Stimulated activated CD8-positive, alpha-beta memory T cell treated with anti-CD3 and anti-CD28 coated beads, Interleukin-7, amount 100 ng/mL, for 48 hours (primary cell): ENCODE measurements around the gene ZCWPW1.
A peak's percentile ranks its signal among the peaks of the same experiment; 100 is the strongest.
"Not testable (repeated sequence)": the region's sequence is repeated elsewhere in the genome, so short reads cannot be mapped to it uniquely, and the experiment has no call there.

ENCODE experiments used
- DNase-seq, 2 donors: peaks; one replicate each; pipeline ENCODE4 v3.0.0-alpha.2; 2020; ENCODE audit warnings: low read depth in 1 of 2; ENCODE audit errors: extremely low read depth in 1 of 2

ZCWPW1 gene

DNA sequence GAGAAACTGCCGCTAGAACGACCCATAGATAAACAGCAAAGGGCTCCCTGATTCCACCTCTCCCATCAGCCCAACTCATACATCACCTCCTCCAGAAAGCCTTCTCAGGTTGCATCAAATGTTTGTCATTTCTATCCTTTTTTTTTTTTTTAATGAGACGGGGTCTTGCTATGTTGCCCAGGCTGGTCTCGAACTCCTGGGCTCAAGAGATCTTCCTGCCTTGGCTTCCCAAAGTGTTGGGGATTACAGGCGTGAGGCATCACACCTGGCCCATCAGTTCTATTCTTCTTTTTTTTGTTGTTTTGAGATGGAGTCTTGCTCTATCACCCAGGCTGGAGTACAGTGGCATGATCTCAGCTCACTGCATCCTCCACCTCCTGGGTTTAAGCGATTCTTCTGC is 28.5 kb upstream of the ZCWPW1 start:
- DNase-seq: no peak

DNA sequence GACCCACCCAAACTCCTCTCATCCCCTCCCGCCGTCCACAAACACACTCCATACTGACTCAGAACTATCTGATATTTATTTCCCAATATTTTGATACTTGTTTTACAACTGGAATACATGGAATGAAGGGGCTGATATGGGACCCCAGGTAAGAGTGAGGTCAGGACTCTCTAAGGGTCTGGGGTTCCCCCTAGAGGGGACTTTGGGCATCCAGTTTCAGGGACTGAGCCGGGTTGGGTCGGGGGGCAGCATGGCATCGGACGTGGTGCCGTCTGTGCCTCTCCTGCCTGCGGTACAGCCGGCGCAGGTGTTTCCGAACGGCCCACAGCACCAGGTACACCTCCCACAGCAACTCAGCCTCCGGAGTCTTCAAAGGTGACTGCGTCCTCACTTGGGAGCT is 28.1 kb upstream of the ZCWPW1 start:
- DNase-seq: no peak

DNA sequence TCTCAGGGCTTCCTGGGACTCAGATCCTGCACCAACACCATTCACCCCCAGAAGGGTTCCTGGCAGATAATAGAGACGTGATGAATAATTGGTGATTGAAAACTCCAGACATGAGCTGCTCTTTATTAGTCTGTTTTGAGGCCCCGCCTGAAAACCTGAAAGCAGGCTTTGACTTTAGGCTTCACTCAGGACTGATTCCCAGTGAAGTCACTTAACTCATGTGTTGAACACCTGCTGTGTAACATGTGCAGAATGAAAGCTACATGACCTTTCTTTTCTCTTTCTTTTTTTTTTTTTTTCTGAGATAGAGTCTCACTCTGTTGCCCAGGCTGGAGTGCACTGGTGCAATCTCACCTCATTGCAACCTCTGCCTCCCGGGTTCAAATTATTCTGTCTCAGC is 26.7 kb upstream of the ZCWPW1 start:
- DNase-seq: no peak

DNA sequence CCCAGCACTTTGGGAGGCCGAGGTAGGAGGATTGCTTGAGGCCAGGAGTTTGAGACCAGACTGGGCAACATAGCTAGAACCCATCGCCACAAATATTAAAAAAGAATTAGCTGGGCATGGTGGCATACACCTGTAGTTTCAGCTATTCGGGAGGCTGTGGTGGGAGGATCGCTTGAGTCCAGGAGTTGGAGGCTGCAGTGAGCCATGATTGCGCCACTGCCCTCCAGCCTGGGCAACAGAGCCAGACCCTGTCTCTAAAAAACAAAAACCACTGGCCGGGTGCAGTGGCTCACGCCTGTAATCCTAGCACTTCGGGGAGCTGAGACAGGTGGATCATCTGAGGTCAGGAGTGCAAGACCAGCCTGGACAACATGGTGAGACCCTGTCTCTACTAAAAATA is 25.4 kb upstream of the ZCWPW1 start:
- not testable (repeated sequence) for DNase-seq

DNA sequence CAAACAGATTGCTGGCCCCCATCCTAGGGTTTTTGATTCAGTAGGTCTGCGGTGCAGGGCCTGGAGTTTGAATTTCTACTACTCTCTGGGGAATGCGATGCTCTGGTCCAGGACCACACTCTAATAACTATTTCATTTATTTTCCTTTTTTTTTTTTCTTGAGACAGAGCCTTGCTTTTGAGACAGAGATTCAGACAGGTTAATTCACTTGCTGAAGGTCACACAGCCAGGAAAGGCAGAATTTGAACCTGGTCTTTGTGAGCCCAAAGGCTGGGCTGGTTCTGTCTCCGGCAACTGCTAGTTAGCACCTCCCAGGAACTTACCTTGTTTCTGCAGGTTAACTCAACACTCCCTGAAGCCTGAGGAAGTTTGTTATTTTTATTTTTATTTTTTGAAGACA is 24.0 kb upstream of the ZCWPW1 start:
- DNase-seq: no peak

DNA sequence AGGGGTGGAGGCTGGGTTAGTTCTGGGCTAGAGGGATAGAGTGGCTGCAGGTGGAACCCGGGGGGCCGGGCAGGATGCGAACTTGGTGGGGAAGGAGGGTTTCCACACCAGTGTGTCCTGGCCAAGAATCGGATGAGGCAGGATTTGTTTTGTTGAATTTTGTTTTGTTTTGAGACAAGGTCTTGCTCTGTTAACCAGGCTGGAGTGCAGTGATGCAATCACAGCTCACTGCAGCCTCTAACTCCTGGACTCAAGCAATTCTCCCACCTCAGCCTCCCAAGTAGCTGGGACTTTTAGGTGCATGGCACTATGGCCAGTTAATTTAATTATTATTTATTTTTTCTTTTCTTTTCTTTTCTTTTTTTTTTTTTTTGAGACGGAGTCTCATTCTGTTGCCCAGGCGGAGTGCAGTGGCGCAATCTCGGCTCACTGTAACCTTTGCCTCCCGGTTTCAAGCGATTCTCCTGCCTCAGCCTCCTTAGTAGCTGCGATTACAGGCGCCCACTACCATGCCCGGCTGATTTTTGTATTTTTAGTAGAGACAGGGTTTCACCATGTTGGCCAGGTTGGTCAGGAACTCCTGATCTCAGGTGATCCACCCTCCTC is 20.8 kb upstream of the ZCWPW1 start:
- DNase-seq: no peak

DNA sequence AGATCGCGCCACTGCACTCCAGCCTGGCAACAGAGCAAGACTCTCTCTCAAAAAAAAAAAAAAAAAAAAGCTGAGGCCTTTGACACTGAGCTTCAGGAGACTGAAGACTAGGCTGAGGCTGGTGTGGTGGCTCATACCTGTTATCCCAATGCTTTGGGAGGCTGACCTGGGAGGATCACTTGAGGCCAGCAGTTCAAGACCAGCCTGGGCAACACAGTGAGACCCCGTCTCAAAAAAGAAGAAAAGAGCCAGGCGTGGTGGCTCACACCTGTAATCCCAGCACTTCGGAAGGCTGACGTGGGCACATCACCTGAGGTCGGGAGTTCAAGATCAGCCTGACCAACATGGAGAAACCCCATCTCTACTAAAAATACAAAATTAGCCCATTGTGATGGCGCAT is 18.9 kb upstream of the ZCWPW1 start:
- DNase-seq: not testable (repeated sequence)

DNA sequence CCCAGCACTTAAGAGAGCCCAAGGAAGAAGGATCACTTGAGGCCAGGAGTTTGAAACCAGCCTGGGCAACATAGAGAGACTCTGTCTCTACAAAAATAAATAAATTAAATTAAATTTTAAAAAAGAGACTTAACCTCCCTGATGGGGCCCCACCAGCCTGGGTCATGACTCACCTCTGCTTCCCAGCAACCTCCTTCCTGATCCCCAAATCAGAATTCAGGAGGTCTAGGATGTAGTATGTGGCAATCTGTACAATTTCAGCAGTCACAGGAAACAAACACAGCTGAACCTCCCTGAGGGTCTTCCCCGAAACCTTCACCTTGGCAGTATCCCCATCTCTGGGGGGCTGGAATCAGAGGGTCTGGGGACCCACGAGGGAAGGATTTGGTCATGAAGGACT is 17.5 kb upstream of the ZCWPW1 start:
- DNase-seq: no peak

DNA sequence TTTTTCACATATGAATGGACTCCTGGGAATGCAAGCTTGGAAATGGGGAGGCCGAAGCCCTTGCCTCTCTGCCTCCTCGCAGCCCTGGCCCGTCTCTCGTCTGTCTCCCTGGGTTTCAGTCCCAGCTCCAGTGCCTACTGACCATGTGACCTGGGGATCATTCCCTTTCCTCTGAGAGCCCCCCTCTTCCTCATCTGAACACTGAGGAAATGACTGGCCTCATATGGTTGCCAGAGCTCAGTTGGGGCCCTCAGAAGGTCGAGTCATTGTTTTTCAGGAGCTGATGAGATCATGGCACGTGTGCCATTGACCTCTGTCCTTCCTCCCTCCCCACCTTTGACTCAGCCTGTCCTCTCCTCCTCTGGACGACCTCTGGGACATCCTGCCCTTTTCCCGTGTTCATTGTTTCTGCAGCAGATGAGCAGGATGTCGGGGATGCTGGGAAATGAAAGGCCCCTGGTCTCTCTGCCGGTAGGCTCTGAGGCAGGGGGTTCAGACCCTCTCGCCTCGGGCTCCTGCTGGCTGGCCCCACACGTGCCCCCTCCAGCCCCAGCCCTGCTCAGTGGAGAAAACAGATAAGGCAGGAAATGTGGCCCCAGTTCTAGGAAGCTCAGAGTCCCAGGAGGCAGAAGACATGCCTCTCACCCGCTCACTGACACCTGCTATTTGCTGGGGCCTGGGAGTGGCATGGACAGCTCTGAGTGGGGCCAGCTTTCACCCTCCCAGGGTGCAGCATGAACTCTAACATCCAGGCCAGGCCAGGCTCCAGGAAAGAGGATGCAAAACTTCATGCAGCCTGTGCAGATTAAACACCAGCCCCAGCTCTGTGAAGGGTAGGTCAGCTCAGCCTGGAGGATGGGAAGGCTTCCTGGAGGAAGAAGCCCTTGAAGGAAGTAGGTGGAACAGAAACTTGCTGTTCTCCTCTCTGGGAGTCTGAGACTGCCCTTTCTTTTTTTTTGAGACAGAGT is 16.1 kb upstream of the ZCWPW1 start:
- DNase-seq: no peak

DNA sequence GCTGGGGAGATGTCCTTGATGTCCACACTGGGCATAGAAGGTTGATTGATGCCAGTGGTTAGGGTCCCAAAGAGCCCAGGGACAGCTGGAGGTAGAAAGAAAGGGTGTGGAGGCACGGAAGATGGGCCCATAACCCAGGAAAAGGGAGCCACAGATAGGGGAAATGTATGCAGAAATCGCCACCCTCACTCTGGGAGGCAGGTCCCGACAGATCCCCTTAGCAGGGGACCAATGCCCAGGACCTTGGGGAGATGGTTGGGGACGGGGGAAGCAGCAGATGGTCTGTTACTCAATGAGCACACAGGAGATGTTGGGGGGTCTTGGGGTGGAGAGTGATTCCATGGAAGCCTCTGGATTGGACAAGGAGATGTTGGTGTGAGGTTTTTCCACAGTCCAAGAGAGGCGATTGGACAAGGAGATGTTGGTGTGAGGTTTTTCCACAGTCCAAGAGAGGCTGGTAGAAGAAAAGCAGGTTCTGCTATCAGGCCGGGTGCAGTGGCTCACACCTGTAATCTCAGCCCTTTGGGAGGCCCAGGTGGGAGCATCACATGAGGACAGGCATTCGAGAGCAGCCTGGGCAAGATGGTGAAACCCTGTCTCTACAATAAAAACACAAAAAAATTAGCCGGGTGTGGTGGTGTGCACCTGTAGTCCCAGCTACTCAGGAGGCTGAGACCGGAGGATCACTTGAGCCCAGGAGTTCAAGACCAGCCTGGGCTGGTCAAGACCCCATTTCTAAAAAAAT is 14.8 kb upstream of the ZCWPW1 start:
- no peak for DNase-seq

DNA sequence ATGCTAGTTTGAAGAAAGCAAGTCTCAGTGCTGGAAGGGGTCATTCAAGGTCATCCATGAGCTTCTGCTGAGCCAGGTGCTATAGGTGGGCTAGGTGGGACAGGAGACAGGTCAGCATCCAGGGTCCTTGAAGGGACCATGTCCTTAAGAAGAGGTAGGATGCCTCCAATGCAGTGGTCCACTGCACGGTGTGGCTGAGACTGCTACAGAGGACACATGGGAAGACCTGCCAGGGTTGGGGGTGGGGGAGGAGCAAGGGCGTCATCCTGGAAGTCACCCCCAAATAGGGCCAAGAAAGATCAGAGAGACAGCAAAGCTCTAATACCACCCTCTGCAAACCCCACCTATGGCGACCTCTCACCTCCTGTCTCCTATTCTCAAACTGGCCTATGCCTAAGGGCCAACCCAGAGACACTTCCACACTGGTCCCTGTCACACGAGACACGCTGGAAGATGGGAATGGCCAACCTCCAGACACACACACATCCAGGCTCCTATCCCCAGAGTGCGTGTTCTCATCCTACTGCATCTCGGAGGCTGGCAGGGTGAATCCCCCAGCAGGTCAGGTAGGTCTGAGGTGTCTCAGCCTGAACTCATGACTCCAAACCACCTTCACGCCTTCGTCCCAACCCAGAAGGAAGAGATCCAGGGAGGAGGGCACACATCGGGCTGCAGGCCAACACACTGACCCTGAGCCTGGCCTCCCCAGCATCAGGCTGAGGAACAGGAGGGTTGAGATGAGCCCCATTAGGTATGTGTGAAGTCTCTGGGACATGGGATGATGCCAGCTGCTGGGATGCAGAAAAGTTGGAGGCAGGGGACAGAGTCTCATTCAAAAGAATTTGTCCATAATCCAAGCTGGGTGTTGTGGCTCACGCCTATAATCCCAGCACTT is 13.4 kb upstream of the ZCWPW1 start:
- DNase-seq: no peak

DNA sequence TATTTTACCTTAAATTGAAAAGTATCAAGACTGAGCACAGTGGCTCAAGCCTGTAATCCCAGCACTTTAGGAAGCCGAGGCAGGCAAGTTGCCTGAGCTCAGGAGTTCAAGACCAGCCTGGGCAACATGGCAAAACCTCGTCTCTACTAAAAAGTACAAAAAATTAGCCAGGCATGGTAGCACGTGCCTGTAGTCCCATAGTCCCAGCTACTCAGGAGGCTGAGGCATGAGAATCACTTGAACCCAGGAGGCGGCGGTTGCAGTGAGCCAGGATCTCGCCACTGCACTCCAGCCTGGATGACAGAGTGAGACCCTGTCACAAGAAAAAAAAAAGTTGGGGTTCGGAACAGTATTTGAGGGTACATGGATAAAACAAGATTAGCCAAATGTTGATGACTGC is 10.7 kb upstream of the ZCWPW1 start:
- DNase-seq: not testable (repeated sequence)

DNA sequence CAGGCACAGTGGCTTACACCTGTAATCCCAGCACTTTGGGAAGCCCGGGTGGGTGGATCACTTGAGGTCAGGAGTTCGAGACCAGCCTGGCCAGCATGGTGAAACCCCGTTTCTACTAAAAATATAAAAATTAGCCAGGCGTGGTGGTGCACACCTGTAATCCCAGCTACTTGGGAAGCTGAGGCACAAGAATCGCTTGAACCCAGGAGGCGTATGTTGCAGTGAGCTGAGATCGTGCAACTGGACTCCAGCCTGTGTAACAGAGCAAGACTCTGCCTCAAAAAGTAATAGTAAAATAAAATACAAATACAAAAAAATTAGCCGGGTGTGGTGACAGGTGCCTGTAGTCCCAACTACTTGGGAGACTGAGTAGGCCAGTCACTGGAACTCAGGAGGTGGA is 10.2 kb upstream of the ZCWPW1 start:
- DNase-seq: not testable (repeated sequence)

DNA sequence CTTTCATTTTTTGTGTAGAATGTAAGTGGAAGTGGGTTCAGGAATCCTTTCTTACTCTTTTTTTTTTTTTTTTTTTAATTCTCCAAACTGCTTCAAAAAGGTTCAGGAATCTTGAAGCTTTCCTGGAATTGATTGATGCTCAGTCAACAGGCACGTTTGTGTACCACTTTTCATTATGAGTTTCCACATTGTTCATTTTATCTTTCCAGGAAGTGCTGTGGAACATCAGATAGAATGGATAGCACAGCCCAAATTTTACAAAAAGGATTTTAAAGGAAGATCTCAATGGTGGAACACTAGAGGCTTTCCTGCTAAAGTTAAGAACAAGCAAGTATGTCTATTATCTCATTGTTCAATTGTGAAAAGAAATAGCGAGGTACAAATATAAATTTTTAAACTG is 9.7 kb upstream of the ZCWPW1 start:
- no peak for DNase-seq

DNA sequence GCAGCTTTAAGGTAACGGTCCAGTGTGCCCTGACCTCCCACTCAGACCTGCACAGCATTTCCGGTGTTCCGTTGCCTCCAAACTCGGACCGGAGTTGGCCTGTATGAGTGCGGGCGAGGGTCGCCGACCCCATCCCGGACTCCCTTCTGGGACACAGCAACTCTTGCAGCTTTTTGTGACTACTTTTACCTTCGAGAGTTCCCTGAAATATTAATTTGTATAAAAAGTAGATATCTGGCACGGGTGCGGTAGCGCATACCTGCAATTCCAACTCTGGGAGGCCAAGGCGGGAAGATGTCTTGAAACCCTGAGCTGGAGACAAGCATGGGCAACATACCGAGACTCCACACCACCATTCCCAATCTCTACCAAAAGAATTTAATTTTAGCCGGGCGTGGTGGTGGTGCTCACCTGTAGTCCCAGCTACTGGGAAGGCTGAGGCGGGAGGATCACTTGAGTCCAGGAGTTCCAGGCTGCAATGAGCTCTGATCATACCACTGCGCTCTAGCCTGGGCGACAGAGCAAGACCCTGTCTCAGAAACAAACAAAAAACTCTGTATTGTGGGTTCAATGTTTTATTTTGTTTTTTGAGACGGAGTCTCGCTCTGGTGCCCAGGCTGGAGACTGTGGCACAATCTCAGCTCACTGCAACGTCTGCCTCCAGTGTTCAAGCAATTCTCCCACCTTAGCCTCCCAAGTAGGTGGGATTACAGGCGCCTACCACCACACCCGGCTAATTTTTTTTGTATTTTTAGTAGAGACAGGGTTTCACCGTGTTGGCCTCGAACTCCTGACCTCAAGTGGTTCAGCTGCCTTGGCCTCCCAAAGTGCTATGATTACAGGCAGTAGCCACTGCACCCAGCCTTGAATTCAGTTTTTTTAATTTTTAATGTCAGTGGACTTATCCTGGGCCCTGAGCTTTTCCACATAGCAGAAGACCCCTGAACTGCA is 8.9 kb upstream of the ZCWPW1 start:
- DNase-seq: no peak

DNA sequence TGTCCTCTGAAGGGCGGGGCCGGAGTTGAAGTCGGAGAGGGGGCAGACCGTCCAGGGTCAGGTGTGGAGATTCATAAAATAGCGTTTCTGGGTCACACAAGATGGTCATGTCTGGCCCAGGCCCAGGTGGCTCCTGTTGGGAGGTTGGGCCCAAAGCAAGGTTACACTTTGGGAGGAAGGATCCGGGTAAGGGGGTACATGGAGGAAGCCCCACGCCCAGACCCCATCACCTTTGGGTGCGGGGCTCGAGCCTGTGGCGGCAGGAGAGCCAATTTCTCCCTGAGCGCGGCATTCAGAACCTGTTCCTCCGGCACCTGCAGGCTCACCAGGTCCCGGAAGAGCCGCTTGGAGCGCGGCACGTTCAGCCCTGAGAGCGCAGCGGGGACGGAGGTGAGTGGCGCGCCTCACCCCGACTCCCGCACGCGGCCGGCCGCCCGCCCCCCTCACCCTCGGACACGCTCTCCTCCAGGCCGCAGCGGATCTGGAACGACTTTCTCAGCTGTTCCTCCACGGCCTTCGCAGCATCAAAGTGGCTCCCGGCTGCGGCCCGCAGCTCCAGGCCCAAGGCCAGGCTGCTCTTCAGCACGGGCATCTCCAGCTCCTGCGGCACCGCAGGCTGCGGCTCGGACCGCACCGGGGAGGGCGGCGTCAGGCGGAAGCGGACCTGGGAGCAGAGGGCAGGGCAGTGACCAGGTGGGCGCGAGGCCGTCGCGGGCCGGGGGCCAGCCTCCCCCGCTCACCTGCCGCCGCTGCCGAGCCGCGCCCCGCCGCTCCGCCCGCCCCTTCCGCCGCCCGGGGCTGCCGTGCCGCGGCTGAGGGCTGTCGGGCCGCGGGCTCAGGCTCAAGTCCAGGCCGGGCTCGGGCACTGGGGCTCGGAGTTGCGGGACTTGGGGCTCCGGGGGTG is 7.2 kb upstream of the ZCWPW1 start:
- peak in 1 of 2 donors; percentile 5 for DNase-seq

DNA sequence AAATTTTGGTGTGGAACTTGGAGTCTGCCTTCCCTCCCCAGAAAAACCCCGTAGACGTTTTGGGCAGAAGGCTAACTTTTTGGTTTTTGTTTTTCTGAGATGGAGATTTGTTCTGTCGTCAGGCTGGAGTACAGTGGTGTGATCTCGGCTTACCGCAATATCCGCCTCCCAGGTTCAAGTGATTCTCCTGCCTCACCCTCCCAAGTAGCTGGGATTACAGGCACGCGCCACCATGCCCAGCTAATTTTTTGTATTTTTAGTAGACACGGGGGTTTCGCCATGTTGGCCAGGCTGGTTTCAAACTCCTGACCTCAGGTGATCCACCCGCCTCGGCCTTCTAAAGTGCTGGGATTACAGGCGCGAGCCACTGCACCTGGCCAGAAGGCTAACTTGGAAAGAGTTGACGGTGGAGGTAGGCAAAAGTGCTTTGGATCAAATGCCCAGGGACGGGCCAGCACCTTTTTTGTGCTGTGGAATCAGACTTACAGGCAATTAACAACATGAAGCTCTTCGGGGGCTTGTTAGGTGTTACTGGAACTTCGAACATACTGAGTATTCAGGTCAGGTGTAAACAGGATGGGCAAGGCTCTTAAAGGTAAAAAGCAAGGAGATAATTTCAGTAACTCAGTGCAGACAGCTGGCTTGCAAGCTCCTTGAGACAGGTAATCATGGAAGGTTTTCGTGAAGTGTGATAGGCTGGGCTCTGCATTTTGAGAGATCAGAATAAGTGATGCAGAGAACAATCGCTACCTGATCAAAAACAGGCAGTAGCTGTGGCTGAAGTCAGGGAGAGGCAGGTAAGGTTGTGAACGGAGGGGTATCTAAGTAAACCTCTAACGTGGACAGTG is 6.0 kb upstream of the ZCWPW1 start:
- no peak for DNase-seq
